A549 (cell line): ENCODE results near the gene NR1H4. TPM values are rescaled to one million over a fixed set of nuclear protein-coding genes. Genes with fewer than 3 reads are reported as not detected.
"Not testable (repeated sequence)": the region's sequence is repeated elsewhere in the genome, so short reads cannot be mapped to it uniquely, and the experiment has no call there.

Experiments
- ATAC-seq, 2 experiments: fragments of 200-7000 bp in 1 of 2; fragments of >200 bp in 1 of 2; cut with Nextera tagmentation in 1 of 2; cut with Tn5 transposase in 1 of 2; 3 replicates each; pipeline versions ENCODE4 v1.8.0 to v1.9.1; 2018 to 2020; ENCODE audit warnings: mild to moderate bottlenecking in 1 of 2, moderate library complexity in 1 of 2
- CTCF ChIA-PET: fragments of 300-600 bp; sonication (Branson Sonifier 250); formaldehyde crosslinking; extraction: SDS; loops from one replicate; lab custom pipeline; 2021; ENCODE audit warnings: antibody characterized with exemption, inconsistent platforms; lab: Yijun Ruan, JAX
- POLR2A ChIA-PET: fragments of 350-600 bp; formaldehyde crosslinking; extraction: SDS; loops from one replicate; lab custom pipeline; 2021; ENCODE audit warnings: antibody characterized with exemption, inconsistent platforms; lab: Yijun Ruan, JAX
- DNase-seq, 2 experiments: peaks; one replicate each; pipeline versions ENCODE4 v3.0.0 to v3.0.0-alpha.2; 2011 to 2016; ENCODE audit warnings: low read depth in 1 of 2, low spot score in 1 of 2
- FAIRE-seq: peaks from 2 replicates; lab custom pipeline; 2011; peaks lifted over from hg19 to GRCh38; lab: Jason Lieb, UNC
- H3K27ac ChIP-seq, 2 experiments: fragments of >200 bp; sonication (Bioruptor Twin); formaldehyde crosslinking; 3 replicates each; pipeline ENCODE4 v1.5.1; 2016 to 2017
- H3K4me1 ChIP-seq: fragments of >200 bp; sonication (Bioruptor Twin); formaldehyde crosslinking; 3 replicates; pipeline ENCODE4 v1.6.1; 2016
- H3K4me2 ChIP-seq: fragments of >200 bp; sonication (Bioruptor Twin); formaldehyde crosslinking; 3 replicates; pipeline ENCODE4 v1.6.1; 2016
- H3K4me3 ChIP-seq: fragments of >200 bp; sonication (Bioruptor Twin); formaldehyde crosslinking; 3 replicates; pipeline ENCODE4 v1.5.1; 2016
- H3K9me3 ChIP-seq: fragments of >200 bp; sonication (Bioruptor Twin); formaldehyde crosslinking; 3 replicates; pipeline ENCODE4 v1.6.1; 2016
- BHLHE40 ChIP-seq: IDR thresholded peaks from 2 replicates; pipeline ENCODE4 v1.6.1; 2012; ENCODE audit warnings: low read depth, low read length, inconsistent platforms
- CEBPB ChIP-seq, 2 experiments: fragments of >200 bp in 1 of 2; sonication (Bioruptor Twin) in 1 of 2; formaldehyde crosslinking in 1 of 2; IDR thresholded peaks; 2 replicates each; pipeline ENCODE4 v1.6.1; 2012 to 2016
- CHD4 ChIP-seq: fragments of 200-600 bp; sonication (generic); IDR thresholded peaks from 2 replicates; pipeline ENCODE4 v1.6.1; 2016; ENCODE audit warnings: antibody characterized with exemption, mild to moderate bottlenecking, borderline replicate concordance
- CTCF ChIP-seq: fragments of >200 bp; sonication (Bioruptor Twin); formaldehyde crosslinking; IDR thresholded peaks from 3 replicates; pipeline ENCODE4 v1.5.1; 2016
- EHF ChIP-seq: fragments of 250-450 bp; sonication (Bioruptor Pico); IDR thresholded peaks from 2 replicates; pipeline ENCODE4 v1.5.0; 2020; ENCODE audit warnings: mild to moderate bottlenecking
- EHMT2 ChIP-seq: fragments of 200-600 bp; sonication (generic); IDR thresholded peaks from 2 replicates; pipeline ENCODE4 v1.6.1; 2016; ENCODE audit warnings: antibody characterized with exemption, low read depth, mild to moderate bottlenecking, moderate library complexity
- FOSL2 ChIP-seq, 2 experiments: fragments of 450-650 bp in 1 of 2; fragments of >200 bp in 1 of 2; sonication (Bioruptor Twin) in 1 of 2; formaldehyde crosslinking; IDR thresholded peaks; 2 replicates each; pipeline versions ENCODE4 v1.5.0 to v1.6.1; 2016 to 2020; ENCODE audit warnings: mild to moderate bottlenecking in 1 of 2, moderate library complexity in 1 of 2
- GATA3 ChIP-seq: IDR thresholded peaks from 2 replicates; pipeline ENCODE4 v1.6.1; 2012; ENCODE audit warnings: borderline replicate concordance
- HDAC2 ChIP-seq: fragments of 200-600 bp; sonication (generic); IDR thresholded peaks from 2 replicates; pipeline ENCODE4 v1.6.1; 2016
- HES2 ChIP-seq: fragments of >200 bp; sonication (Bioruptor Twin); formaldehyde crosslinking; IDR thresholded peaks from 2 replicates; pipeline ENCODE4 v1.6.1; 2016
- HMGXB4 ChIP-seq: fragments of 250-450 bp; sonication (Bioruptor Pico); IDR thresholded peaks from 2 replicates; pipeline ENCODE4 v1.5.0; 2021; ENCODE audit warnings: mild to moderate bottlenecking, moderate library complexity, borderline replicate concordance
- KDM5A ChIP-seq: fragments of 200-600 bp; sonication (generic); IDR thresholded peaks from 2 replicates; pipeline ENCODE4 v1.6.1; 2016; ENCODE audit warnings: antibody characterized with exemption, mild to moderate bottlenecking
- NR3C1 ChIP-seq: fragments of >200 bp; sonication (Bioruptor Twin); formaldehyde crosslinking; IDR thresholded peaks from 3 replicates; pipeline ENCODE4 v1.6.1; 2017
- POLR2A ChIP-seq: IDR thresholded peaks from 2 replicates; pipeline ENCODE4 v1.6.1; 2012; ENCODE audit warnings: mild to moderate bottlenecking, low read length
- POLR2AphosphoS2 ChIP-seq: conservative IDR thresholded peaks from 2 replicates; pipeline ENCODE4 v1.6.1; 2012; ENCODE audit warnings: low read length, improper control_type of control experiment, inconsistent platforms
- RARB ChIP-seq: fragments of 250-450 bp; sonication (Bioruptor Pico); IDR thresholded peaks from 2 replicates; pipeline ENCODE4 v1.8.0; 2021; ENCODE audit warnings: mild to moderate bottlenecking, moderate library complexity
- RCOR1 ChIP-seq: fragments of 150-350 bp; IDR thresholded peaks from 2 replicates; pipeline ENCODE4 v1.6.1; 2014; ENCODE audit warnings: antibody characterized with exemption, low read length, low read depth
- RFX5 ChIP-seq: fragments of 450-650 bp; IDR thresholded peaks from 2 replicates; pipeline ENCODE4 v1.7.1; 2014; ENCODE audit warnings: antibody characterized with exemption, mild to moderate bottlenecking, moderate library complexity
- SREBF2 ChIP-seq: fragments of 450-650 bp; IDR thresholded peaks from 2 replicates; pipeline ENCODE4 v1.6.1; 2014; ENCODE audit warnings: mild to moderate bottlenecking, moderate library complexity
- TFCP2L1 ChIP-seq: fragments of 250-450 bp; sonication (Bioruptor Pico); IDR thresholded peaks from 2 replicates; pipeline ENCODE4 v1.5.0; 2021; ENCODE audit warnings: mild to moderate bottlenecking
- TP53 ChIP-seq: fragments of 250-450 bp; sonication (Bioruptor Pico); IDR thresholded peaks from 2 replicates; pipeline ENCODE4 v1.5.0; 2021; ENCODE audit warnings: mild to moderate bottlenecking, moderate library complexity
- USF2 ChIP-seq: fragments of 450-650 bp; IDR thresholded peaks from 2 replicates; pipeline ENCODE4 v1.6.1; 2014; ENCODE audit warnings: antibody characterized with exemption
- WGBS: methylation state at CpG from one replicate; pipeline ENCODE4 v1.1.6; 2017; ENCODE audit errors: missing lambda C conversion rate; 5-methylcytosine and 5-hydroxymethylcytosine counted together
- polyA plus RNA-seq, 4 experiments: library from polyadenylated mRNA; depleted of rRNA in 3 of 4; stranded (reverse); fragments of >200 nt; fragmentation: RNase III in 1 of 4; extraction: RNeasy Plus Mini Kit Qiagen cat#74134 plus additional on column Dnase treatment in 1 of 4; gene quantifications; 2 replicates in 3 of 4; 3 replicates in 1 of 4; pipeline ENCODE4 v1.2.3, GENCODE V29; 2011 to 2017

The NR1H4 gene
- polyA plus RNA-seq, 2 of the 4 experiments (the other 2 are of a cell fraction), result 0.40 to 1.4 TPM

- FAIRE-seq (no peak), ATAC-seq (no peak), DNase-seq (no peak)
- TF ChIP-seq NR3C1 (no peak), BHLHE40 (no peak), KDM5A (no peak), POLR2A (no peak), USF2 (no peak), POLR2AphosphoS2 (no peak), RFX5 (no peak), CTCF (no peak), CEBPB (IDR thresholded peaks at IDR 0.05) (no peak; a peak in 1 of 4 replicates), EHF (CRISPR knock-in tag) (no peak), SREBF2 (no peak), GATA3 (no peak), CHD4 (no peak), HMGXB4 (CRISPR knock-in tag) (no peak), RCOR1 (no peak), TFCP2L1 (CRISPR knock-in tag) (no peak), HDAC2 (no peak), TP53 (CRISPR knock-in tag) (no peak), FOSL2 (IDR thresholded peaks at IDR 0.05) (no peak), FOSL2 (CRISPR knock-in tag; IDR thresholded peaks at IDR 0.05) (no peak), RARB (CRISPR knock-in tag) (no peak)
- no peak overlapping the region for H3K4me3 ChIP-seq
- H3K4me2 ChIP-seq, result no peak overlapping the region
- H3K27ac ChIP-seq, result no peak overlapping the region
- H3K9me3 ChIP-seq, result no peaks in the 10 kb centered on the region
- peaks cover 11% of the 10 kb centered on the region; the same call in 2 of the 3 replicates for H3K4me1 ChIP-seq
- 45% methylated on average over 2 of the region's 2 CpGs for WGBS
- POLR2A ChIA-PET, result no interaction called here
- CTCF ChIA-PET, result interaction anchor here (0.8 to 6.1 kb wide), 14 partner anchors 10 to 321 kb away, joined by 3 to 96 read pairs (median 5); partner anchors contain the start of genes DEPDC4 and SCYL2
Observed at GRCh38 chr12:100555722-100556121, 82.1 kb downstream of the NR1H4 start.

- ChIA-PET CTCF (interaction anchor here (1.1 to 6.1 kb wide), 2 partner anchors 9 to 211 kb away, joined by 3 to 96 read pairs; no protein-coding TSS in a partner anchor), POLR2A (no interaction called here)
- ATAC-seq (no peak), DNase-seq (no peak), FAIRE-seq (no peak)
- no peak for TF ChIP-seq EHMT2
- no peak for TF ChIP-seq HES2
- no peak for TF ChIP-seq TP53 (CRISPR knock-in tag)
- TF ChIP-seq FOSL2 (IDR thresholded peaks at IDR 0.05), result no peak
- TF ChIP-seq FOSL2 (CRISPR knock-in tag; IDR thresholded peaks at IDR 0.05), result no peak
- 77% methylated on average over 2 of the region's 2 CpGs for WGBS
- Histone ChIP-seq H3K4me3 (no peak overlapping the region), H3K4me2 (no peak overlapping the region), H3K4me1 (peaks cover 11% of the 10 kb centered on the region; the same call in 2 of the 3 replicates), H3K27ac (no peak overlapping the region), H3K9me3 (no peaks in the 10 kb centered on the region)
Observed at GRCh38 chr12:100557357-100557756, 83.7 kb downstream of the NR1H4 start.

GRCh38 chr12:100559261-100559660, 85.6 kb downstream of the NR1H4 start:
- CTCF ChIA-PET, H3K4me1 ChIP-seq, FAIRE-seq, DNase-seq, H3K27ac ChIP-seq, POLR2A ChIA-PET, H3K4me2 ChIP-seq, H3K9me3 ChIP-seq, H3K4me3 ChIP-seq, ATAC-seq: not testable (repeated sequence)
- WGBS, result 78% methylated on average over 14 of the region's 21 CpGs
